ENCODE measurements around the gene EPHX1. TPM values are rescaled to one million over a fixed set of nuclear protein-coding genes. Genes with fewer than 3 reads are reported as not detected.
"Not testable (repeated sequence)": the region's sequence is repeated elsewhere in the genome, so short reads cannot be mapped to it uniquely, and the experiment has no call there.

EPHX1 gene
- total and polyA plus RNA-seq, 2 donors from 2014 or later: 78.6 to 178 TPM

GRCh38 chr1:225806249-225806648 lies 3.7 kb upstream of the EPHX1 start:
- FAIRE-seq: no peak
- DNase-seq: no peak
- intact Hi-C loops (cut with DNase I): no loop called here

GRCh38 chr1:225806736-225807135 lies 3.2 kb upstream of the EPHX1 start:
- H3K4me3 ChIP-seq (ENCODE audit: low read length in 3 of 3); FAIRE-seq; DNase-seq; H3K27ac ChIP-seq (ENCODE audit: low read depth in 2 of 2, low read length in 2 of 2); H3K9ac ChIP-seq (ENCODE audit: low read length in 3 of 3); H3K9me3 ChIP-seq (ENCODE audit: control insufficient read depth in 2 of 3, insufficient read depth in 1 of 3, low read length in 3 of 3); H3K27me3 ChIP-seq (ENCODE audit: control insufficient read depth, insufficient read depth, low read length); H3K36me3 ChIP-seq (ENCODE audit: control insufficient read depth in 2 of 3, insufficient read depth in 3 of 3, low read length in 3 of 3); intact Hi-C loops (cut with DNase I); H3K4me1 ChIP-seq (ENCODE audit: control insufficient read depth in 2 of 3, insufficient read depth in 2 of 3, low read depth in 1 of 3, low read length in 3 of 3): not testable (repeated sequence)

More at GRCh38 chr1:225806249-225806648, 3.7 kb upstream of the EPHX1 start:
- Histone ChIP-seq H3K27ac (ENCODE audit: low read depth in 2 of 2, low read length in 2 of 2) (no peak overlapping the region), H3K27me3 (ENCODE audit: control insufficient read depth, insufficient read depth, low read length) (no peaks in the 10 kb centered on the region), H3K9ac (ENCODE audit: low read length in 3 of 3) (no peak overlapping the region), H3K4me1 (ENCODE audit: control insufficient read depth in 2 of 3, insufficient read depth in 2 of 3, low read depth in 1 of 3, low read length in 3 of 3) (peaks cover 0 to 2% (median under 1%) of the 10 kb centered on the region in 3 donors), H3K36me3 (ENCODE audit: control insufficient read depth in 2 of 3, insufficient read depth in 3 of 3, low read length in 3 of 3) (no peaks in the 10 kb centered on the region), H3K4me3 (ENCODE audit: low read length in 3 of 3) (no peak overlapping the region), H3K9me3 (ENCODE audit: control insufficient read depth in 2 of 3, insufficient read depth in 1 of 3, low read length in 3 of 3) (no peaks in the 10 kb centered on the region)
- no peak for TF ChIP-seq CTCF (IDR thresholded peaks at IDR 0.05; ENCODE audit: borderline replicate concordance, extremely low read depth, insufficient read depth)

- Histone ChIP-seq H3K27me3 (ENCODE audit: control insufficient read depth, insufficient read depth, low read length) (no peaks in the 10 kb centered on the region), H3K4me1 (ENCODE audit: control insufficient read depth in 2 of 3, insufficient read depth in 2 of 3, low read depth in 1 of 3, low read length in 3 of 3) (peaks cover 0 to 19% (median 19%) of the 10 kb centered on the region in 3 donors), H3K9me3 (ENCODE audit: control insufficient read depth in 2 of 3, insufficient read depth in 1 of 3, low read length in 3 of 3) (no peaks in the 10 kb centered on the region), H3K4me3 (ENCODE audit: low read length in 3 of 3) (no peak overlapping the region), H3K27ac (ENCODE audit: low read depth in 2 of 2, low read length in 2 of 2) (no peak overlapping the region), H3K36me3 (ENCODE audit: control insufficient read depth in 2 of 3, insufficient read depth in 3 of 3, low read length in 3 of 3) (no peaks in the 10 kb centered on the region), H3K9ac (ENCODE audit: low read length in 3 of 3) (no peak overlapping the region)
- DNase-seq: no peak
- intact Hi-C loops (cut with DNase I): no loop called here
- TF ChIP-seq CTCF (IDR thresholded peaks at IDR 0.05; ENCODE audit: borderline replicate concordance, extremely low read depth, insufficient read depth): no peak
- no peak for FAIRE-seq
Measured at GRCh38 chr1:225808136-225808535, 1.8 kb upstream of the EPHX1 start.

GRCh38 chr1:225810579-225811538 lies 935 bp downstream of the EPHX1 start:
- Histone ChIP-seq H3K27ac (ENCODE audit: low read depth in 2 of 2, low read length in 2 of 2) (peak overlapping the region; percentile 84 to 85), H3K4me1 (ENCODE audit: control insufficient read depth in 2 of 3, insufficient read depth in 2 of 3, low read depth in 1 of 3, low read length in 3 of 3) (peaks cover 0 to 36% (median 34%) of the 10 kb centered on the region in 3 donors), H3K4me3 (ENCODE audit: low read length in 3 of 3) (peak overlapping the region; percentile 51 to 79 (median 73)), H3K9ac (ENCODE audit: low read length in 3 of 3) (peak overlapping the region; percentile 44 to 75 (median 60))
- H3K9me3 ChIP-seq (ENCODE audit: control insufficient read depth in 2 of 3, insufficient read depth in 1 of 3, low read length in 3 of 3); H3K36me3 ChIP-seq (ENCODE audit: control insufficient read depth in 2 of 3, insufficient read depth in 3 of 3, low read length in 3 of 3); intact Hi-C loops (cut with DNase I); H3K27me3 ChIP-seq (ENCODE audit: control insufficient read depth, insufficient read depth, low read length); FAIRE-seq: not testable (repeated sequence)
- peak in 4 of 5 donors; percentile 55 to 81 (median 72) for DNase-seq

All from kidney (tissue), 14 donors.